ENCODE data around the gene TULP4.
"Not testable (repeated sequence)": the region's sequence is repeated elsewhere in the genome, so short reads cannot be mapped to it uniquely, and the experiment has no call there.

Gene TULP4

DNA sequence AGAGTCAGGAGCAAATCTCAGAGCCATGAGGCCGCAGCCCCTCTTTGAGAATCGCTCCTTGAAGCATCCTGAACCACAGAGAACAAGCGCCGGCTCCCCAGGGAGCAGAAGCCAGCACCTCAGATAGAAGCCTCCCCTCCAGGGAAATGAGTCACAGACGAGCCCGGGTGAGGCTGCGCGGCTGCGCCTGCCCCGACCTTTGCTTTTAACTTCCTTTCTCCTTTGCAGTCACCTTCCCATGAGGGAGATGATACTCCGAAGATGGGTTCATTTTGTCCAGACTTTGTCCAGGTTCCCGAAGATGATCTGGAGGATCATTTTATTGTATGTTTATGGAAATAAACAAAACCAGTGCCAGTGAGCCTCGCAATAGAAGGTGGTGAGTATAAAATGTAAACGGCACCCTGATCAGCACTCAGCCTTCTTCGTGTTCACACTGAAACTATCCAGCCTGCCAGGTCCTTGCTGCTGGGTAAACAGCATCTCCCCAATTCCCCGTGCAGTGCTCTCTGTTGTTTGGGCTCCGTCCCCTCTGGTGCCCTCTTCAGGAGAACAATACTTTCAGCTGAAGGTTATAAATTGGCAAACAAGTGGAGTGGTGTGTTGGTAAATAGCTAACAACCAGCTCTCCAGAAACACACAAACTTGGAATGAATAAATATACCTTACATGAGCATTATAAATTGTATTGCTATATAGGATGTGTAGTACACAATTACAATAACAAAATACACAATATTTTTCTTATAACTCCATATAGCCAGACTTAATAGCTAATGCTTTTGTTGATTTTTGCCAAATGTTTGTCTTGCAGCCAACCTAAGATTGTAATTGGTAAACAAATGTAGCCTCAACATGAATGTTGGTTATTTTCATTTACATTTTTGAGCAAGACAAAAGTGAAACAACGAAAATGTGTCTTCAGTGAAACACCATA, 206.2 kb downstream of the TULP4 start:
- DNase-seq (ENCODE audit: low spot score) = peak; percentile 80

DNA sequence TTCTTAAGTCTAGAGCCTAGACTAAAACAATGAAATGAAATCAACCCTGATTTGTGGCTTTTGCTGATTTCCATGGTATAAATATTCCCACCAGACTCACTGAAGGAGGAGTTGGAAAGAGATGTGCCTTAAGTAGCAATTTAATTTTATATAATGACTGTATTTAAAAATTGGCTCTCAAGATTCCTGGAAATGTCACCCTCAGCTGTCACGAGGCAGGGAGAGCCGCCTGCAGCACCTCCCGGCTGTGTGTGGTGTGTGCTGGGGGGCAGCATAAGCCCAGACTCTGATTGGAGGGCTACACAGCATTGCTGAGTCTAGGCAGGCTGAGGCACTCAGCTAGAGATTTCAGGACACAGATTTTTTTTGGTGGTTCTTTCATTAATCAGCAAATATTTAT, 207.0 kb downstream of the TULP4 start:
- TF ChIP-seq, protein P1, sequence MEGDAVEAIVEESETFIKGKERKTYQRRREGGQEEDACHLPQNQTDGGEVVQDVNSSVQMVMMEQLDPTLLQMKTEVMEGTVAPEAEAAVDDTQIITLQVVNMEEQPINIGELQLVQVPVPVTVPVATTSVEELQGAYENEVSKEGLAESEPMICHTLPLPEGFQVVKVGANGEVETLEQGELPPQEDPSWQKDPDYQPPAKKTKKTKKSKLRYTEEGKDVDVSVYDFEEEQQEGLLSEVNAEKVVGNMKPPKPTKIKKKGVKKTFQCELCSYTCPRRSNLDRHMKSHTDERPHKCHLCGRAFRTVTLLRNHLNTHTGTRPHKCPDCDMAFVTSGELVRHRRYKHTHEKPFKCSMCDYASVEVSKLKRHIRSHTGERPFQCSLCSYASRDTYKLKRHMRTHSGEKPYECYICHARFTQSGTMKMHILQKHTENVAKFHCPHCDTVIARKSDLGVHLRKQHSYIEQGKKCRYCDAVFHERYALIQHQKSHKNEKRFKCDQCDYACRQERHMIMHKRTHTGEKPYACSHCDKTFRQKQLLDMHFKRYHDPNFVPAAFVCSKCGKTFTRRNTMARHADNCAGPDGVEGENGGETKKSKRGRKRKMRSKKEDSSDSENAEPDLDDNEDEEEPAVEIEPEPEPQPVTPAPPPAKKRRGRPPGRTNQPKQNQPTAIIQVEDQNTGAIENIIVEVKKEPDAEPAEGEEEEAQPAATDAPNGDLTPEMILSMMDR (IDR thresholded peaks at IDR 0.05; ENCODE audit: borderline replicate concordance, control extremely low read depth, extremely low read depth, insufficient read depth, missing control alignments) = no peak
- in situ Hi-C loops (cut with MboI; ENCODE audit: low sequenced_read_pairs, unreplicated experiment) = no loop called here
- no peak for DNase-seq (ENCODE audit: low spot score)

More for the DNA sequence above, 206.2 kb downstream of the TULP4 start:
- TF ChIP-seq, protein P1 (IDR thresholded peaks at IDR 0.05; ENCODE audit: borderline replicate concordance, control extremely low read depth, extremely low read depth, insufficient read depth, missing control alignments) = peak; percentile 52
- in situ Hi-C loops (cut with MboI; ENCODE audit: low sequenced_read_pairs, unreplicated experiment) = no loop called here

DNA sequence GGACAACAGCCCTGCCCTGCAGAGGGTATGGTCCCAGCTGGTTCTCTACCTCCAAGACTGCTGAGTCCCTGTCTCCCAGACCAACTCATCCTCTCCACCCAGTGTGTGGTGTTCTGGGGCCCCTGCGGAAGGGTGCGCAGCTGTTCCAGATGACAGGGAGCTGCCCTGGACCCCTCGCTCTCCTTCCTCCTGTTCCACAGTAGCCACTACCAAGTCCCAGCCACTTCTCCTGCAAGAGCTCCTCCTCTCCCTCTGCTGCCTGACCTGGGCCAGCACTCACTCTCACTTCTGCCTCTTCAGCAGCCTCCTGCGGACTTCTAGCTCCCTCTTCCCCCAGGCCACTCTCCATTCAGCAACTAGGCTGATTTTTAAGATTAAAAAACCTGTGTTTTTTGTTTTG, 207.5 kb downstream of the TULP4 start:
- DNase-seq (ENCODE audit: low spot score) = no peak
- TF ChIP-seq, protein P1 (IDR thresholded peaks at IDR 0.05; ENCODE audit: borderline replicate concordance, control extremely low read depth, extremely low read depth, insufficient read depth, missing control alignments) = no peak
- in situ Hi-C loops (cut with MboI; ENCODE audit: low sequenced_read_pairs, unreplicated experiment) = no loop called here

DNA sequence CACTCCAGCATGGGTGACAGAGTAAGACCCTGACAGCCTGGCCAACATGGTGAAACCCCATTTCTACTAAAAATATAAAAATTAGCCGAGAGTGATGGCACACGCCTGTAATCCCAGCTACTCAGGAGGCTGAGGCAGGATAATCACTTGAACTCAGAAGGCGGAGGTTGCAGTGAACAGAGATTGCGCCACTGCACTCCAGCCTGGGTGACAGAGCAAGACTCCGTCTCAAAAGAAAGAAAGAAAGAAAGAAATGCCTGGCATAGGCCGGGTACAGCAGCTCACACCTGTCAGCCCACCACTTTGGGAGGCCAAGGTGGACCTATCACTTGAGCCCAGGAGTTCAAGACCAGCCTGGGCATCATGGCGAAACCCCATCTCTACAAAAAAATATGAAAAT, 208.7 kb downstream of the TULP4 start:
- DNase-seq (ENCODE audit: low spot score); in situ Hi-C loops (cut with MboI; ENCODE audit: low sequenced_read_pairs, unreplicated experiment): not testable (repeated sequence)

DNA sequence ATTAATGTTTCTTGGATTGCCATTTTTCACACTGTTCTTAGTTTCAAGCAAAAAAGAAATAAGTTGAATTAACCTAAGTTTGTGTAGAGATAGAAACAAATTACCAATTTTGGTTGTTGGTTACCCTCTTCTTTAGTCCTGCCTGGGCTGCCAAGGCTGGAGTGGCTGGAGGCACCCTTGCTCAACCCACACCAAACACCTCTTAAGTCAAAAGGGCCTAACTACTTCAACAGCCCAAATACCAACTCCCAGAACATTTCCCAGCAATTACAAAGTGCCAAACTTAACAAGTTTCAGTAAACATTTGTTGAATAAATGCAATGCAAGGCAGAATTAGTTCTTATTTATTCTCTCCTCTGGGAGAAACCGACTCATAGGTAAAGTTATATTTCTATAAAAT, 209.5 kb downstream of the TULP4 start:
- DNase-seq (ENCODE audit: low spot score) = no peak
- in situ Hi-C loops (cut with MboI; ENCODE audit: low sequenced_read_pairs, unreplicated experiment) = no loop called here
- TF ChIP-seq, protein P1 (IDR thresholded peaks at IDR 0.05; ENCODE audit: borderline replicate concordance, control extremely low read depth, extremely low read depth, insufficient read depth, missing control alignments) = no peak

DNA sequence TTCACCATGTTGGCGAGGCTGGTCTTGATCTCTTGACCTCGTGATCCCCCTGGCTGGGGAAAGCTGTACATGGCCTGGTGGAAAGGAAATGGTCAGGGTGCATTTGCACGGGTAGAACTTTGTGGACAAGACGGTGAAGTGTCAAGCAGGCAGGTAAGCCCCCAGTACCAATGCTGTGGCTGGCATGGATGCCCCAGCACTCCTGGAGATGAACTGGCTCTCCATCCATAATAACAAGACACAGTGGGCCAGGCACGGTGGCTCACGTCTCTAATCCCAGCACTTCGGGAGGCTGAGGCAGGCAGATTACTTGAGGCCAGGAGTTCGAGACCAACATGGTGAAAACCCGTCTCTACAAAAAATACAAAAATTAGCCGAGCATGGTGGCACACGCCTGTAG, 210.4 kb downstream of the TULP4 start:
- no peak for DNase-seq (ENCODE audit: low spot score)
- TF ChIP-seq, protein P1 (IDR thresholded peaks at IDR 0.05; ENCODE audit: borderline replicate concordance, control extremely low read depth, extremely low read depth, insufficient read depth, missing control alignments) = no peak
- in situ Hi-C loops (cut with MboI; ENCODE audit: low sequenced_read_pairs, unreplicated experiment) = no loop called here

DNA sequence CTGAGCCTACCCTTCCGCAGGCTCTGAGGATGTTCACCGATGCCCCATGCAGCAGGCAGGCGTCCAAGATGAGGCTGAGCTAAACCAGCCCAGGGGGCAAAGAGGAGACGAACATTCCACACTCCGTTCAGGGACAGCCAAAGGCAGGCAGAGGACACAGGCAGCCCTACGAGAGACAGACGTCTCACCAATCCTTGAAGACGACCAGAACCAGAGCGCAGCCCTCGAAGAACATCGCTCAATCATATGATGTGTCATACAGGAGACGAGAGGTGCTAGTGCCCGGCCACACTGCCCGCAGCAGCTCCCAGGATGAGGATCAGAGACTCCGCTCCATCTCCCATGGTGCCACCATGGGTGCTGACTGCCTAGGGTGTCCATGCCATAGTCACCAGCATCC, 212.0 kb downstream of the TULP4 start:
- in situ Hi-C loops (cut with MboI; ENCODE audit: low sequenced_read_pairs, unreplicated experiment) = no loop called here
- TF ChIP-seq, protein P1 (IDR thresholded peaks at IDR 0.05; ENCODE audit: borderline replicate concordance, control extremely low read depth, extremely low read depth, insufficient read depth, missing control alignments) = no peak
- DNase-seq (ENCODE audit: low spot score) = no peak

DNA sequence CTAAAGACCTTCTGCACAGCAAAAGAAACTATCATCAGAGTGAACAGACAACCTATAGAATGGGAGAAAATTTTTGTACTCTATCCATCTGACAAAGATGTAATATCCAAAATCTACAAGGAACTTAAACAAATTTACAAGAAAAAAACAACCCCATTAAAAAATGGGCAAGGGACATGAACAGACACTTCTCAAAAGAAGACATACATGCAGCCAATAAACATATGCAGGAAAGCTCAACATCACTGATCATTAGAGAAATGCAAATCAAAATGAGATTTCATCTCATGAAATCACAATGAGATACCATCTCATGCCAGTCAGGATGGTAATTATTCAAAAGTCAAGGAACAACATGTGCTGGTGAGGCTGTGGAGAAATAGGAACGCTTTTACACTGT, 215.6 kb downstream of the TULP4 start:
- DNase-seq (ENCODE audit: low spot score); in situ Hi-C loops (cut with MboI; ENCODE audit: low sequenced_read_pairs, unreplicated experiment): not testable (repeated sequence)

Data from GM13976 (cell line).